ENCODE results near the gene HNRNPA3. TPM values are rescaled to one million over a fixed set of nuclear protein-coding genes. Genes with fewer than 3 reads are reported as not detected.
"Not testable (repeated sequence)": the region's sequence is repeated elsewhere in the genome, so short reads cannot be mapped to it uniquely, and the experiment has no call there.

HNRNPA3 gene
- total RNA-seq, 1 donor from 2014 or later = 359 TPM

DNA sequence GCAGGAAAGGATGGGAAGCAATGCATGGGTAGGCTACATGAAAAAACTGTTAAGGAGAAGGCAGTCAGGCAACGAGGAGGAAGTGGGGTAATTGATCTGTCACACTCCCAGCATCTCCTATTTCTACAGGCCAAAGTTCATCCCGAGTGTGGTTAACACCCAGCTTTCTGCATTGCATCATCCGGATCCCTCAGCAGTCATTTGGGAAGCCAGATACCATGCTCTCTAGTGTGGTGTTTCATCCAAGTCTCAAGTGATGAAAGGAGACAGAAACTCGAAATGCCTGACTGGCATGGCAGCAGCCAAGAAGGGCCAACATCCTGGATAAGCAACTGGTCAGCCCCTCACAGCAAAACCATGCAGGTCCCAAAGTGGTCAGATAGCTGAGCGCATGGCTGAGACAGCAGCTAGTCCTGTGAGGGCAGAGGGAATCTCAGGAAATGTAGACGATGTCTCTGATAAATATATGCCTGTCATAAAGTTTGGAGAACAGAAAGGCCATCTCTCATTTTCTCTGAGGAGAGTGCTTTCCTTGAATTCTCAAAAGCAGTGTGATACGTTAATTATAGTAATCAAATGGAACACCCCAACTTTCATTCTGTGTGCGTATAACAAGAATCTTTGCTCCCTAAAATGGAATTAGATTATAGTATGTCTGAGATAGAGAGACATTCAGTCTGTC is 24.8 kb upstream of the HNRNPA3 start:
- intact Hi-C loops (cut with micrococcal nuclease) = no loop called here

DNA sequence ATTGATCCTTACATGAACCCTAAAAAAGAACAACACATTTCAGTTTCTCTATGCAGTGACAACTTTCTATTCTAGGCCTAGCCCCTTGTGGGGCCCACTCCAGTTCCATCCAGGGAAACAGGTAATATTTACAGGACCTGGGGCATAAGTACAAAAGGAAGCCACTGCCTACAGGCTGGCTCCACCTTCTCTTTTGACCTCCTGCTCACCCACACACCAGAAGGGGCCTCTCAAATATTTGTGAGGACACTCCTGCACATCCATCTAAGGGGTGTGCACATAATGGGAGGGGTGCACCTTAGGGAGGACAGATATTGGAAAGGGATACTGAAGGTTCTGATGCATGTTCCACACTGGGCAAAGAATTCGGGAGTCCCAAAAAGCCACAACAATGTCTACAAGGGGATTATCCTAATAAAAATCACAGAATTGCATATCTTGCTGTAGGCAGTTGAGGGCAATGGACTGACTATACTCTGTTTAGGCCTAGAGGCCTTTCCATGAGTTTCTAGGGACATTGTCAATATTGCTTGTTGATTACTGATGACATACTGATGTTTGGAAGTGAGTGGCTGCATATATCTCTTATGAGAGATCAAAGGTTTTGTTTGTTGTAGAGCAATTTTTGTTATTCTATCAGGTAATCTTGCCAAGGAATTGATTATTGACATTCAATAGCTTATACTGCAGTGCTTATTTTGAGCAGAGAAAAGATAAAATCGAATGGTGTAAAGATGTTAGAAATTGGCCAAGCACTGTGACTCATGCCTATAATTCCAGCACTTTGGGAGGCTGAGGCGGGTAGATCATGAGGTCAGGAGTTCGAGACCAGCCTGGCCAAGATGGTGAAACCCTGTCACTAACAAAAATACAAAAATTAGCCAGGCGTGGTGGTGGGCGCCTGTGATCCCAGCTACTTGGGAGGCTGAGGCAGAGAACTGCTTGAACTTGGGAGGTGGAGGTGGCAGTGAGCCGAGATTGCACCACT is 23.8 kb upstream of the HNRNPA3 start:
- intact Hi-C loops (cut with micrococcal nuclease) = no loop called here

GRCh38 chr2:177190941-177191340 is 21.7 kb upstream of the HNRNPA3 start:
- intact Hi-C loops (cut with micrococcal nuclease) = no loop called here

DNA sequence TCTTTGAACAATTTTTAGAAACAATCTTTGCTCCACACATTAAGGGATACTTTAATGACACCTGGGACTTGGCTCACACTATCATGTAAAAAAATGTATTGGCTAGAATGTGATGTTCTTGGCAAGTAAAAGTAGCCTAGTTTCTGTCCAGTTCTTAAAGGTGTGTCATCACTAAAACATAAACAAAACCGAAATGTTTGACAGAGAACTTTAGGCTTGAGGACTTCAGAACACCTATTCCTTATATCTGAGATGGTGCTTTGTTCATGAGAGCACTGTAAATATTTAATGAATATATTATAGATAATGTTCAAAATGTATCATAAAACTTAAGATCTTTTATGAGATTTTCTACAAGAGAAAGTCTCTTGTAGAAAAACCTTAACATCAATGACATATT is 19.8 kb upstream of the HNRNPA3 start:
- intact Hi-C loops (cut with micrococcal nuclease) = no loop called here

DNA sequence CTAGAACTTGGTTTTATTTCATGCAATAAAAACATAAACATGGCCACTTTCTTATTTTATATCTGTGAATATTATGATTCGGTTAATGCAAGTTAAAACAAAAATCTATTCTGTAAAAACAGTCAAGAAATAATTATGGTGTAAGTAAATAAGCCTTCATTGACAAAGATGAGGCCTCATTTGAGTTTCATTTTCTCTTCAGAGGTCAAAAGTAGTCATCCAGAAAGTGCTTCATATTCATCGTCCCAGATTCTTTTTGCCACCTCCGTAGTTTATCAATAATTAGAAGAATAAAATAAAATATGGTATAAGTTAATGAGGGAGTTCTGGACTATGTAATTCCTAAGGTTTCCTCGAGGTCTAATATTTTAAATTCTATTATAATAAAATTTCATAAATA is 19.4 kb upstream of the HNRNPA3 start:
- intact Hi-C loops (cut with micrococcal nuclease) = no loop called here

GRCh38 chr2:177195194-177195593 is 17.4 kb upstream of the HNRNPA3 start:
- intact Hi-C loops (cut with micrococcal nuclease) = no loop called here

DNA sequence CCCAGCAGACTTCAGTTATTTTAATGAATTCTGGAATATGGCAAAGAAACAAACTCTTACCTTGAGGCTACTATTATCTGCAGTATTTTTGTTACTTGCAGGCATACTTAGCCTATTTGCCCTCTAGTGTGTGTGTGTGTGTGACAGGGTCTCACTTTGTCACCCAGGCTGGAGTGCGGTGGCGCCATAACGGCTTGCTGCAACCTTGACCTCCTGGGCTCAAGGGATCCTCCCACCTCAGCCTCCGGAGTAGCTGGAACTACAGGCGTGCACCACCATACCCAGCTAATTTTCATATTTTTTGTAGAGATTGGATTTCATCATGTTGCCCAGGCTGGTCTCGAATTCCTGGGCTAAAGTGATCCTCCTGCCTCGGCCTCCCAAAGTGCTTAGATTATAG is 12.2 kb upstream of the HNRNPA3 start:
- intact Hi-C loops (cut with micrococcal nuclease) = not testable (repeated sequence)

DNA sequence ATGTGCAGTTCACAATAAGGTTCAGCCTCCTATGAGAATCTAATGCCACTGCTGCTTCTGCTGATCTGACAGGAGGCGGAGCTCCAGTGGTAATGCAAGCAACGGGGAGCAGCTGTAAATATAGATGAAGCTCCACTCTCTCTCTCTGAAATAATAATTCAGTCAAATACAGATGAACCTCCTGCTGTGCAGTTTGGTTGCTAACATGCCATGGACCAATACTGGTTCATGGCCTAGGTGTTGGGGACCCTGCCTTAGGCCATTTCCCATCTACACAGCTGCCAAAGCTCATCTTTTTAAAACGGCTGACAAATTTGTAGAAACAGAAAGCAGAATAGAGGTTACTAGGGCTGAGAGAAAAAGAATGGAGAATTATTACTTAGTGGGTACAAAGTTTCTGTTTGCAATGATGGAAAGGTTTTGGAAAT is 10.7 kb upstream of the HNRNPA3 start:
- intact Hi-C loops (cut with micrococcal nuclease) = no loop called here

DNA sequence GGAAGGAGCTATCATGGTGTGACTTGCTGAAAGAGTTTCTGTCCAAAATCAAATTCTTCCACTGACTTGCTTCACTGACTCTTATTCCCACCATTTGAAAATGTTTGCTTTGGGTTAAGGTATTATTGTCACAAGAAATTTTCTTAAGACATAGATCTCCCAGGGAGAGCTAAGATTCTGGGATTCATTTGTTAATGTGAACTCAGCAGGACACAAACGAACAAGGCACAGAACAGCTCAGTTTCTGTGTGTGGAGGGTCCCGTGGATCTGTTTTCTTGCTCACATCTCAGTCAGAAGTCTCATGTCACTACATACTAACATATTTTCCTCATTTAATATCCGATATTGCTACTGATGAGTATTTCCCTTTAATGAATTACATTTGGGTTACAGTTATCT is 8.2 kb upstream of the HNRNPA3 start:
- intact Hi-C loops (cut with micrococcal nuclease) = no loop called here

DNA sequence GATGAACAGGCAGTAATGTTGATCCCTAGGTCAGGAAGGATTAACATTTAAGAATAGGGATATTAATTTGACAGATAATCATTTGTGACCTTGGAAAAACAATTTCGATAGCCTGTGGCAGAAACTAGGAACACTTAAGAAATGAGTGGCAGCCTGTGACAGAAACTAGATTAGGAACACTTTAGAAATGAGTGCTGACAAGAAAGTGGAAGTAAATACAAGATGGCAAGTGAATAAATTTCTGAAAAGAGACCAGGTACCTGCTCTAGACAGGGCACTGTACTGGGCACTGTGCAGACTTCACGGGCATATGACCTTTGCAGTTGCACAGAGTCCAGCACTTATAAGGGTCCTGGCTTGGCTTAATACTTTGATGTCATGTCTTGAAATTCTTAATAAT is 5.5 kb upstream of the HNRNPA3 start:
- intact Hi-C loops (cut with micrococcal nuclease) = no loop called here

DNA sequence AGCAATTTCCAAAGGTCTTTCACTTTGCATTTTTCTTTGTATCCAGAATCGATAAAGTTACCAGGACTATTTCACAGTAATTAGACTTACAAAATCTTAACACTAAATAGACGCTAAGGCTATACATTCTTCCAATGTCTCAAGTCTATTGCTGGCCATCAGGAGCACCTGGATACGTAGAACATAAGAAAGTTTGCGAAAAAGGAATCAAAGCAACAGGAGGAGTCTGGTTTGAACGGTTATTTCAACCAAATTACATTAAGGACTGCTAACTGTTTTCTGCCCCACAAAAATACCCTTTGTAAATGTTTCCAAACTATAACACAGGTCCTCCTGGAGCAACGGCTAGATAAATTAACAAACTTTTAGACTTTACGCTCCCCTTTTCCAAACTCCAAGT is 1.4 kb upstream of the HNRNPA3 start:
- intact Hi-C loops (cut with micrococcal nuclease) = loop anchor here (1.0 to 5.0 kb wide), 2 partner anchors 45 to 279 kb away; no protein-coding TSS in a partner anchor

DNA sequence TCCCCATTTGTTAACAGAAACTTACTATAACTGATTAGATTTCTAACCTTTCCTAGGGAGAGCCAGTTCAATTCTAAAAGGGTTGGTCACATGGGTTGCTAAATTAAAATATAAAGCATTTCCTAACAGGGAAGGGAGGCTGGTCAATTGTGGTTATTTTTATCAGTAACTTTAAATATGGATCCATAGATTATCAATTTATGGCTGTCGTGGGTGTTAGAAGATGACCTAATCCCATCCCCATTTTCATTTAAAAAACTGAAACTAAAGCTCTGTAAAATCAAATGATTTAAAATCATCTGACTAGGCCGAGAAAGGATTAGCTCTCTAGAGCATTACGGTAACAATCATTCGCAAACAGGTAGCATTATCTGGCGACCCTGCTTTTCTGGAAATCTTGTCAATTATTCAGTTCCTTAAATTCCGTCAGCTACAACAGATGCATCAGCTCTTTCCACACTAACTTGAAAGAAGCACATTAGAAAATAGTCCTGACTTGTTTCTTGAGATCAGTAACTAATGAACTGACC is 953 bp upstream of the HNRNPA3 start:
- intact Hi-C loops (cut with micrococcal nuclease) = loop anchor here (1.0 to 5.0 kb wide), 8 partner anchors 29 to 341 kb away; partner anchors contain the start of genes AGPS and NFE2L2

- intact Hi-C loops (cut with micrococcal nuclease) = loop anchor here (1.0 to 5.0 kb wide), 8 partner anchors 8 to 339 kb away; partner anchors contain the start of genes AGPS and NFE2L2
Observed at GRCh38 chr2:177212891-177213856, 580 bp downstream of the HNRNPA3 start.

DNA sequence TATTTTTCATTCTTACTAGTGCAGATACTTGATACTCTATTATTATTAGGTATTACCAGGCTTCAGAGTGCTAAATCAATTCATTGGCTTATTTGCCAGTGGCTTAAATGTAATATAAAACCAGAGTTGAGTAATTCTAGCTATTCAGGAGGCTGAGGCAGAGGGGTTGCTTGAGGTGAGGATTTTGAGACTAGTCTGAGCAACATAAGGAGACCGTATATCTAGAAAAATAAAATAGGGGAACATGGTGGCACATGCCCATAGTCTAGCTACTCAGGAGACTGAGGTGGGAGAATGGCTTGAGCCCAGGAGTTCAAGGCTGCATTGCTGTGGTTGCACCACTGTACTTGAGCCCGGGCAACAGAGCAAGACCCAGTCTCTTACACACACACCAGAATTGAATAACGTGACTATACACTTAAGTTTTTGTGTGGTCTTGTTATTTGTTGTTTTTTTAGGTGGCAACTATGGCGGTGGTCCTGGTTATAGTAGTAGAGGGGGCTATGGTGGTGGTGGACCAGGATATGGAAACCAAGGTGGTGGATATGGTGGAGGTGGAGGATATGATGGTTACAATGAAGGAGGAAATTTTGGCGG is 4.8 kb downstream of the HNRNPA3 start:
- intact Hi-C loops (cut with micrococcal nuclease) = no loop called here

DNA sequence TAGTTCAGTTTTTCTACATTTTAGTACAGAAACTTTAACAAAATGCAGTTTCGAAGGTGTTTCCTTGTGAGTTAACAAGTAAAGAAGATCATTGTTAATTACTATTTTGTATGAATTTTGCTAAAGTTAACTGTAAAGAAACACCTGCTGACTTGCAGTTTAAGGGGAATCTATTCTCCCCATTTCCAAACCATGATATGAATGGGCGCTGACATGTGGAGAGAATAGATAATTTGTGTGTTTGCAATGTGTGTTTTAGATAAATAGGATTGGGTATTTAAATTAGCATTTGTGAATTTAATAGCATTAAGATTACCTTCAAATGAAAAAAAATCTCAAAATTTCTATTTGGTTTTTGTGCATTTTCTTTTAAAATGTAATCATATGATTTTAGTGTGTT is 7.2 kb downstream of the HNRNPA3 start:
- intact Hi-C loops (cut with micrococcal nuclease) = not testable (repeated sequence)

- intact Hi-C loops (cut with micrococcal nuclease) = loop anchor here (1.0 kb wide), 1 partner anchor 8 kb away; no protein-coding TSS in a partner anchor
Observed at GRCh38 chr2:177221534-177221933, 8.9 kb downstream of the HNRNPA3 start.

DNA sequence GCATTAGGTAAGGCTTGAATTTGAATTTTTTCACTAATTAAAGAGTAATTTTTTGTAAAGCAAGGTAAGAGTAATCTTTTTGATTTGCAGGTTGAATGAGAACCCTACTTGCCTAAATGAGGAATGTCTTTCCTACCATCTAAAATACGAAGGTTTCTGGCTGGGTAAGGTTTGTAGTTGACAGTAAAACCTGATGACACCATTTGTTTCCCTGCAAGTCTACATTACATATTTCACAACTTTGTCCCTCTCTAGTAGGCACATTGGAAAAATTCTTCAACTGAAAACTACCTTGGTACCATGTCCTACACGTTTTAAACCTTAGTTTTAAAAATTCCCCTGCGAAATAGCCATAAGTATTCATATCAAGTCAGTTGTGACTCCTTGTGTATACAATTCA is 9.4 kb downstream of the HNRNPA3 start:
- intact Hi-C loops (cut with micrococcal nuclease) = loop anchor here (1.0 kb wide), 1 partner anchor 9 kb away; no protein-coding TSS in a partner anchor

DNA sequence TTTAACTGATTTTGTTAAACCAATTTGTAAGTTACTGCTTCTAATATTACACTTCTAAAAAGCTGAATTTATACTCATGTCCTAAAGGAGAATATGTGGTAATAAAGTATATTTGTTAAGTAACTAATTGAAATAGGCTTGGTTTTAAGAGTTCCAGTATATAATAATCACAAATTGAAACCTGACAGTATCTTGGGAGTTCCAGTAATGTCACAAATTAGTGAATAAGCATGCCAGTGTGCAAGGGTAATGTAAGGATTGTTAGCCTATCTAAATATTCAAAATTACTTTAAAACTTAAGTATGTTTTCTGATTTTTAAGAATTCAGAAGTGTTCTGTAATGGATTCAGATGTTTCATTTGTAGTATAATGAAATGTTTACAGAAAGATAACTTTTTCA is 10.8 kb downstream of the HNRNPA3 start:
- intact Hi-C loops (cut with micrococcal nuclease) = not testable (repeated sequence)

- intact Hi-C loops (cut with micrococcal nuclease) = no loop called here
Observed at GRCh38 chr2:177225965-177226360, 13.4 kb downstream of the HNRNPA3 start.

All from T-helper 2 cell treated with Interferon-gamma antibody and Interleukin-4, amounts not matched to agents 100 ng/mL and 5 ng/mL, for 36 hours (primary cell).